ENCODE measurements around the gene TBCCD1.
A peak's percentile ranks its signal among the peaks of the same experiment; 100 is the strongest.

TBCCD1 gene, protein sequence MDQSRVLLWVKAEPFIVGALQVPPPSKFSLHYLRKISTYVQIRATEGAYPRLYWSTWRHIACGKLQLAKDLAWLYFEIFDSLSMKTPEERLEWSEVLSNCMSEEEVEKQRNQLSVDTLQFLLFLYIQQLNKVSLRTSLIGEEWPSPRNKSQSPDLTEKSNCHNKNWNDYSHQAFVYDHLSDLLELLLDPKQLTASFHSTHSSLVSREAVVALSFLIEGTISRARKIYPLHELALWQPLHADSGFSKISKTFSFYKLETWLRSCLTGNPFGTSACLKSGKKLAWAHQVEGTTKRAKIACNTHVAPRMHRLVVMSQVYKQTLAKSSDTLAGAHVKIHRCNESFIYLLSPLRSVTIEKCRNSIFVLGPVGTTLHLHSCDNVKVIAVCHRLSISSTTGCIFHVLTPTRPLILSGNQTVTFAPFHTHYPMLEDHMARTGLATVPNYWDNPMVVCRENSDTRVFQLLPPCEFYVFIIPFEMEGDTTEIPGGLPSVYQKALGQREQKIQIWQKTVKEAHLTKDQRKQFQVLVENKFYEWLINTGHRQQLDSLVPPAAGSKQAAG

DNA sequence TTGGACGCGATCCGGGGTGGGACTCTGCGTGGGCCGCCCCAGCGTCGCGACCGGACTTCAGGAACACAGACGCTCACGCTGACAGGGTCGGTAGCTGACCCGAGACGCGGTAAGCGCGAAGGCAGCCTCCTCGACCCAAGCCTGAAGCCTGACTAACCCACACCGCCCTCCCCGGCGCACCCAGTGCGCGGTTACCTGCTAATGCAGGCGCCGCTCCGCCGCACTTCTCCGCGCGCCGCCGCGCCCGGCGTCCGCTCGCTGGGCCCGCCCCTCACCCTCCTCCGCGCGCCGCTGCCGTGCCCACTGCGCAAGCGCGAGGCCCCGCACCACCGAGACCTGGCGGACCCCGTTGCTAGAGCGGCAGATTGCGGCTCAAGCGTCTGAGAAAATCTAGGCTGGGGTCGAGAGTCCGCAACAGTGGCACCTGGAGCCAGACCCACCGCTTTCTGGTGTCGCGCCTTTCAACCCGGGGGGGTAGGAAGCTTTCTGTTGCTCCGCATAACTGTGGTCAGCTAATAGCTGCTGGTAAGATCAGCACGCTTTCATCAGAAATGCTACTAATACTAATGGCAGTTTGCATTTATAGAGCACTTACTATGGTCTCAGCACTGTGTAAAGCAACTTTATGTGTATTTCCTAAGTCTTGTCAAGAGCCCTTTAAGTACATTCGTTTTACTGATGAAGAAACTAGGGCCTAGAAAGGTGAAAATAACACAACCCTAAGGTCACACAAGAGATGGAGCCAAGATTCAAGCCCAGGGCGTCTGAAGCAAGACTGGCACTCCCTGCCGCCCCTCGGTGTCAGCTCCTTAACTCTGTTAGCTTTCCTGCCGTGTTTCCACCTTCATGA lies at the start of gene TBCCD1:
Gene TBCCD1 (minus strand): TSS at position 268 of the 850 bp plus-strand sequence. CDS start 3,010 bp downstream, outside the sequence.
- DNase-seq, result peak; percentile 95

DNA sequence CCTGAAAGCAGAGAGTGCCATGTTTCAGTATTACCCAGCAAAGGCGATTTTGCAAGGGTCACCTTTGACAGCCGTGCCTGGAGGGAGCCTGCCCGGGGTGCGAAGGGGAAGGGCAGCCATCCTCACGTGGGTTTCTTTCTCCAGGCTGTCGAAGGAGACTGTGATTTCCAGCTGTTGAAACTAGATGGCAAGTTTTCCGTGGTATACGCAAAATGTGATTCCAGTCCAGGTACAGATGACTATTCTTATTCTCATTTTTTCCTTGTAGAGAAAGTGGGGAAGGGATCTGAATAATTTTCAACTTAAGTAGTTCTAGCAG lies 49.1 kb upstream of the TBCCD1 start:
- no peak for DNase-seq

DNA sequence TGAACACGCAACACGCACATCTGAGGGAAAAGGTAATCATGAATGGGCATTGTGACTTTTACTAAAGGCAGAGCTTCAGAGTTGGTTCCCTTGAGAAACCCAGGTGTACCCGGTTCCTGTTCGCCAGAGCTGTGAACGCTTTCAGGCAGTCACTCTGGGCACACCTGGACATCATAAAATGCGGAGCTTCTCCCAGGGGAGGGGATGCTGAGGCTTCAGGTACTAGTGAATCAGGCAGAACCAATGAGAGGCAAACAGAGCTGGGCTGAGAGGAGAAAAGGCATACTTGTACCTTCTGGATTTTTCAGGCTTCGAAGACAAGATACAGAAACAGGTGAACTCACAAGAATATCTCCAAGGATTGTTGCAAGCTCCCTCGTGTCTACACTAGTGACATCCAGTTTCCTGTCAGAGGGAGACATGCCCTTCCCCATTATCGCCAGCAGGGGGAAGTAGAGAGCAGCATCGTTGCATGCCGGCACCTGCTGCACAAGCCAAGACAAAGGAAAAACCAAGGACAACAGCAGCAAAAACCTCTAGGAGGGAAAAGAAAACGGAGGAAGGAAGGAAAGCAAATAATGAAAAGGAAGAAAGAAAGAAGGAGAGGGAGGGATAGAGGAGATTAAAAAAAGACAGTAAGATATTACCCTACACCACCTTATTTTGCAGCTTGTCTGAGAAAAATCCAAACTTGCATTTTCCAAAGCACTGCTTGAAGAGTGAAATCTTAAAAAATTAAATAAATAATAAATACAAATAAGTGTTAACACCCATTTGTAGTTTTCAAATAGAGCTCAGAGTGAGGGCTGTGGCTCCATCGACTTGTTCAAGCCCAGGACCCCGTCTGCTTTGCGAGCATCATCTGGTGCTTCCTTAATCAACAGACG lies 47.7 kb upstream of the TBCCD1 start:
- DNase-seq, result peak; percentile 73

DNA sequence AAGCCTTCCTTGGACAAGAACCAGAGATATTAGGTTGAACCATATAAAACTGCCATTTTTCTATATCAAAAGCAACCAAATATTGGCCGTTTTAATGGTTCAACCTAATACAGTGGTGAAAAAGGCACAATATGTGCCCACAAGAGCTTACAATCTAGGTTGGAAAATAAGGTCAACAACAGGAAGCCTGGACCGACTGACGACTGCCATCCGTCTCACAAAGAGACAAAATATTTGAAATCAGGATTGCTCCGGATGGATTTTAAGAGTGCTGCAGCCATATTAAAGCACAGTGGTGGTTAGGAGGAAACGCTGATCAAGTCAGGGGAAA lies 47.1 kb upstream of the TBCCD1 start:
- DNase-seq, result no peak

DNA sequence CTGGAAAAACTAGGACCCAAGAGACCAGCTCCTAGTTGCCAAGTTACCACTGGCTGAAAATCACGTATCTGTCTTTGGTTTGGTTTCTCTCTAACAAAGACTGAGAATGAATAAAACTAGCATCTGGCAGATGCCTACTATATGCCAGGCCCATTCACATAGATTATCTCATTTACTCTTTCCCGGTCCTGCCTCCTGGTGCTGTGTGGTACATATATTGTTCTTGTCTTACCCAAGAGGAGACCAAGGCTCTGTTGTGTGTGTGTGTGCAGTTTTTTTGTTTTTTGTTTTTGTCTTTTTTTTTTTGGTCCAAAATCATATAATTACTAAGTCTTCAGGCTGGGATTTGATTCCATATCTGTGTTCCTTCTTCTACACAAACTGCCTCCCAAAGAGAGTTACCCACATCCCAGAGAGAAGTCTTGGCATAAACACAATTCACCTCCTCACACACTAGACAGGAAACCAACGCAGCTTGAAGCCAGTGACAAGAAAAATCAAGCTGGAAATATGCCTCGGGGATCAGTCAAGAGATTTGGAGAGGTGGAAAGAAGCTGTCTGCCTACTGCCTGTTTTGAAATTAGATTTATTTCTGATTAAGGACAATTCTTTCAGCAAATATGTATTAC lies 46.6 kb upstream of the TBCCD1 start:
- no peak for DNase-seq

DNA sequence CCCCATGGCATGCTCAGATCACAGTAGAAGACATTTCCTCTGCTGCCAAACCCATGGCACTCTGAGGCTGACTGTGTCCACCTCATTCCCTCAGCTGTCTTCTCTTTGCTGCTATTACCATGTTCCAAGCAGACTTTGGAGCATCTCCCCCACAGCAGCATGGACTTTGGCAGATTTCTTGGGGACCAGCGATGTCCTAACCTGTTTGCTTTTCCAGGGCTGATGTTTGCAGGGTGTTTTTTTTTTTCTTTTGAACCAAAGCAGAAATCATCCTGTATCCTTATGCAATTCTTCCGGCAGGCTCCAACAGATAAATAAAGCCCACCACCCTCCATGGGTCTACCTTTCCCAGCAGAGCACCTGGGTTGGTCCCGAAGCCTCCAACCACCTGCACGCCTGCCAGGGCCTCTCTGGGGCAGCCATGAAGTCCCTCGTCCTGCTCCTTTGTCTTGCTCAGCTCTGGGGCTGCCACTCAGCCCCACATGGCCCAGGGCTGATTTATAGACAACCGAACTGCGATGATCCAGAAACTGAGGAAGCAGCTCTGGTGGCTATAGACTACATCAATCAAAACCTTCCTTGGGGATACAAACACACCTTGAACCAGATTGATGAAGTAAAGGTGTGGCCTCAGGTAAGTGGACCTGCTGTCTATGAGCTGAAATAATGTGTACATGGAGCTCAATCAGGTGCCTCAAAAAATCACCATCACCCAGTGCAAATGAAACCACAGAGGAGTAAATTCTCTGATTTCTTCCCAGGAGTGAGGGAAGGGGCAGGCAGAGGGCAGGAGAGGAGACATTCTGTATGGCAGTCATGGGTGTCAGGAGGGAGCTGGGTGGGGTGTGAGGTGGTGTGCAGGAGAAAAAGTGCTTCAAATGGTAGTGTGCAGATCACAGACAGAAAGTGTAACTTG lies 45.8 kb upstream of the TBCCD1 start, which contains the start of gene AHSG:
Gene AHSG (plus strand): TSS at position 340 of the 916 bp plus-strand sequence. CDS start 82 bp downstream, at position 422.
- DNase-seq, result no peak

DNA sequence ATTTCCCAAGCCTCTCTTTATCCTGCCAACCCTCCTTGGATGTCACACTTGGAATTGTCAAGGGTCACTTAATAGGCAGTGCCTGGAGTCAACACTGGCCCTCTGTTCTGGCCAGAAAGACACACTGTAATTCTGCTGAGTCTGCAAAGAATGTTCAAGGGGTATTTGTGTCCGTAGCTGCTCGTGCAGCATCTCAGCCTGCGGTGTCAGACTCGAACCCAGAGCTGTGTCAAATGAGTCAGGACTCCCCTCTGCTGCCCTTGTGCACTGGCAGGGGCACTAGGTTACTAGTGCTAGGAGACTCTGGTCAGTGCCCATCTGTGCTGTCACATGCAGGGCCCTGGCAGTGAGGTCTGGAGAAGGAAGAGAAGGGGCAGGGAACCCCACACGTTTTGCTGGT lies 44.9 kb upstream of the TBCCD1 start:
- DNase-seq, result no peak

DNA sequence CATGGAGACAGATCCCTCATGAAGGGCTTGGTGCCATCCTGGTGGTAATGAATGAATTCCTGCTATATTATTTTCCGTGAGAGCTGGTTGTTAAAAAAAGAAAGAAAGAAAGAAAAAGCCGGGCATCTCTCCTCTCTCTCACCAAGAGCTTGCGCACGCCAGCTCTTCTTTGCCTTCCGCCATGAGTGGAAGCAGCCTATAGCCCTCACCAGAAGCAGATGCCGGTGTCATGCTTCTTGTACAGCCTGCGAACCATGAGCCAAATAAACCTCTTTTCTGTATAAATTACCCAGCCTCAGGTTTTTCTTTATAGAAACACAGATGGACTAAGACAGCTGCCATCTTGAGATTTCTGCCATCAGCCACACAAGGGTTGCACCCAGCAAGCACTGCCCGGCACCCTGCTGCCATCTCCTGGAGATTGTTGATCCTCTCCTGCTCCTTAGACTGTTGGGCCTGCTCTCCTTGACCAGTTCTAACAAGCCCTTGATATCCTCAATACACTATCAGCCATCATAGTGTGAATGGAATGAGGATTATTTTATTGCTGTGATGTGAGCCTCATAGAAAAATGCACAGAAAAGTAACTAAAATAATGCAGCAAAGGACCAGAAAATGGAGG lies 42.2 kb upstream of the TBCCD1 start:
- no peak for DNase-seq

DNA sequence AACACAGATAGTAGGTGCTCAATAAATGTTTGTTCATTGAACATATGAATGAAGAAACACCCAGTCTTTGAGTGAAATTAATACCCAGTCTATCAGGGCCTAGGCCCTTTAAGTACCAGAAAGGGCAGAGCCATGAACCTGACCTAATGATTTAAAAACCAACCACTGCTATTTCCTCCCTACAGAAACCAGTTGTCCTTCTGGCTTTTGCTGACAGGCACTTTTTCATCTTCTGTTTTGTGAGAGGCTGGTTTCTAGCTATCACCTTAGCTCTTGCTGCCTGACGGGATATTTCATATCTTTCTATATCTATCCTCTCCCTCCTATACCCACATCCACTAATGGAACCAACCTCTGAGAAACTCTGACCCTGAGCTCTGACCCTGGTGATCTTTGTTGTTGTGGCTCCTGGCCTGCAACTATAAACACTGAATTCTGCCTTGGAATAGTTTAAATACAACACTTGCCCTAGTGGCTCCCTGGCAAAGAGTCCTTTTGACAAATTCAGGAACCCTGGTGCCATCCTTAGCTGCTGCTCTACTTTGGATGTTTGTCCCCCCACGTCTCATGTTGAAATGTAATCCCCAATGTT lies 41.6 kb upstream of the TBCCD1 start:
- DNase-seq, result no peak

DNA sequence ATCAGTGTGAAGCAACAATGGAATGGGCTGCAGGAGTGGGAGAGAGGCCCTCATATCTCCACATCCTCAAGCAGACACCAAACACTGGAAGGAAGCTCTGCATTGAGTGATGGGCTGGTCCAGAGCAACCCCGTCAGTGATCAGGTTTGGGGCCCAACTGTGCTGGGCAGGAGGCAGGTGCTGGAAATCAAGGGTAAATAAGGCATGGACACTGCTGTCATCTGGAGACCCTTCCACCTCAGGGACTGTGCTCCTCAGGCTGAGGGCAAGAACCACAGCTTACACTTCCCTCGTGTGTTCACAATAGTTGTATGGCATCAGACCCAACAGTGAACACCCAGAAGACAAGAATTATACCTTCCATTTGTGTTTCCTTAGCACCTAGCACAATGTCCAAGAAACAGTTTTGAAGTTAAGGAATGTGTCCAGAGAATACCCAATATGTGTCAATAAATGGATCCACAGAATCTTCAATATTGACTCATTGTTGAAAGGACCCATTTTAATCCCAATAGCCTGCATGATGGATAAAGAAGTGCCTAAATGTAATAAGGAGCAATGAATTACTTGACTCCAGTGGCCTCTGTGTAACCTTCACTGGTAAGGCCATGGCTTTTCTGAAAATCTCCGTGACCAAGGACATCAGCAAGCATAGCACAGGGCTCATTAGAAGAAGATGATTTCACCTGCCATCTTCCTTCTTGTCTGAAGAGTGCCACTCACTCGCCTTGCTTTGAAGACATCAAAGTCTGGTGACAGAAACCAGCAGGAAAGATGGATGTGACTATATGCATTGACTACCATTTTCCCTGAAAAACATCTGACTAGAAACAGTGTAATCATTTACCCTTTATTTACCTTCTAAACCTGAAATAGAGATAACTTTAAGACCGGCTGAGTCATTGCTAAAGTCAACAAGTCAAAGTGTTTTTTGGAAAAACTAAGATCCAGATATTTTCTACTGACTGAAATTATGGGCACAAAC lies 38.7 kb upstream of the TBCCD1 start:
- no peak for DNase-seq

DNA sequence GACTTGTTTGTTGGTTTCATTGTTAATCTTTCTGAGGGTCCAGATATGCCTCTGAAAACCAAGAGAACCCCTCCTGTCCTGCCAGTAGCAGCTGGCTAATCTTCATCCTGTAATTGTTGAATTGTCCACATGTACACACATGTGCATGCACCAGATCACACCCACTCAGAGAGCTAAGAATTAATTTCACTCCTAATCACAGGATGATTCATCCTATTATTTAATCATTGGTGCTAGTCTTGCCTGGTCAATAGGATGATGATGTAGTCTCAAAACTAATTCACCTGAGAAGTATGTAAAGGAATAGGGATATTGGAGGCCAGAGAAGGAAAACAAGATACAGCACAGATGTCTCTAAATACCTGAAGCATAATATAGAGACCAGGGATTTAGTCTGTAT lies 37.9 kb upstream of the TBCCD1 start:
- no peak for DNase-seq

DNA sequence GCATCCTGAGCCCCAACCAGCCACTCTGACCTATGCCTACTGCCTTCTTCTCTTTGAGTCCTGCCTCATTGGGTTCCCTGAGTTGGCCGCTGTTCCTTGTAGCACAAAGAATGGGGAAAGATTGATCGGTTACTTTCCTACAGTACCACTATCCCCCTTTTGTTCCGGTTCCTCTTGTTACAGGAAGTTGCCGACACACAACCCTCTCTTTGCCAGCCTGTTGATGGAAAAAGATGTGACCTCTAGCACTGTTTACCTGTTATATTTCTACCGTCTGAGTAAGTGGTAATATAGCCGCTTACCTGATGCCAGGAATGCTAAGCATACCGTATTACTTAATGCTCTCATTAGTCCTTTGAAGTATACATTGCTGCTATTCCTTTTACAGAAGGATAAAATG lies 36.0 kb upstream of the TBCCD1 start:
- DNase-seq, result no peak

DNA sequence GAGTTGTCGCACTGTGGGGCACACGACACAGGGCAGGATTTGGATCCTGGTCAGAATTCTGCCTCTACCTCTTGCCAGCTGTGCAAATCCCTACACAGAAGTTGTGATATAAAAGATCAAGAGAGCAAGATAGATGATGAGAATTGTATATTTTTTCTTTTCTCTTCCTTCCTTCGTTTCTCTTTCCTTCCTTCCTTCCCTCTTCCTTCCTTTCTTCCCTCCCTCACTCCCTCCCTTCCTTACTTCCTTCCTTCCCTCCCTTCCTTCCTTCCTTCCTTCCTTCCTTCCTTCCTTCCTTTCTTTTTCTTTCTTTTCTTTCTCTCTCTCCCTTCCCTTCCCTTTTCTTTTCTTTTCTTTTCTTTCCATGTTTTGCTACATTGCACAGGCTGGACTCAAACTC lies 33.8 kb upstream of the TBCCD1 start:
- DNase-seq, result no peak

DNA sequence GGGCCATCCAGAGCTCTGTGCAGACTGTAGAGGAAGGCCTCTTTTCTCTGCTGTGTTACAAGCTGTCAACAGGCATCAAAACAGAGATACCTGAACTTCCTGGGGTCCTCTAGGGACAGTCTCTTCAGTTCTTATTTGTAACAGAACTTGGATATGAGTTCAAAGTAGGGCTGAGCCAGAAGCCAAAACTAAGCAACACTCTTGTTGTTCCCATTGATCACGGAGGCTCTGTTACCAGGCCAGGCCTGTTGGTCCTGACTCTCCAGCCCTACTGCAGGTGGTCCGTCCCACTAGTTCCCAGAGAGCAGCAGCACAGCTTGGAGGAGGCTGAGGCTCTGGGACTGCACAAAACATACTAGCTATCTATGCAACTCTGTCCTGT lies 32.6 kb upstream of the TBCCD1 start:
- DNase-seq, result no peak

DNA sequence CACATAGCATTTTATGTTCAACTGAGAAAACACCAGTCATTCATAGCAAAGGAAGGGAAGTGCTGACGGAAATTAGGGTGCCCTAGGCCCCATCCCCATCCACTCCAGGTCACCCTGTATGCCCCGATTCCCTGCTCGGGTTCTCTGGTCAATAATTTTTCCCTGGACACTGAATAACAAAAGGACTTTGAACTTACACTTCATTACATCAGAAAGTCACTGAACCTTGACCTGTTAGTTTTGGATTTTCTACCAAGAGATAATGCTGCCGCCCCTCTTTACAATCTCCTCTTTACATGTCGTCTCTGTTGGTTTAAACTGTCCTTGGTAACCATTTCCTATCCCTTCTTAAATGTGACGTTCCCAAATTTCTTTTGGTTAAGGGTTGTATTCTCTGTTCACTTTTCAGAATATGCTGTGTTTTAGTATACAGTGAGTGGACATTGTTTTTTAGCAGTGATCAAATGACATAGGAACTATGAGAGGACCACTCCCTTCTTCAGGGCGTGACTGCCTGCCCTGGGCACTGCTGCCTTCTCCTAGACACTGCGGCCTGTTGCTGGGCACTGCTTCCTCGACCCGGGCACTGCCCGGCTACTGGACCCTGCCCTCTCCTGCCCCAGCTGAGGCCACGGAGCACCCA lies 32.1 kb upstream of the TBCCD1 start:
- no peak for DNase-seq

DNA sequence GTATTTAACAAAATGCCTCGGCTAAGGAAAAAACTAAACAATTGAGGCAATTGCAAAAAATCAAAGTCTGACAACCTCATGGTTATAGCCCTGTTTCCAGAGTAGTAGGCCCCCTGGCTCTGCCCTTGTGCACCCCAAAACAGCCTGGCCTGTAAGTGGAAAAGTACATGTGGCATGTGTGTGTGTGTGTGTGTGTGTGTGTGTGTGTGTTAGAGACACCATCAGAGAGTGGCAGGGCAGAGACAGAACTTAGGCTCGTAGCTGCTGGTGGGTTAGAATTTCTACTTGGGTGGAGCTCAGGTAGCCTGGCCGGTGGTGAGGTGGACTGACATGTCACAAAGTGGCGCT lies 31.6 kb upstream of the TBCCD1 start:
- no peak for DNase-seq

DNA sequence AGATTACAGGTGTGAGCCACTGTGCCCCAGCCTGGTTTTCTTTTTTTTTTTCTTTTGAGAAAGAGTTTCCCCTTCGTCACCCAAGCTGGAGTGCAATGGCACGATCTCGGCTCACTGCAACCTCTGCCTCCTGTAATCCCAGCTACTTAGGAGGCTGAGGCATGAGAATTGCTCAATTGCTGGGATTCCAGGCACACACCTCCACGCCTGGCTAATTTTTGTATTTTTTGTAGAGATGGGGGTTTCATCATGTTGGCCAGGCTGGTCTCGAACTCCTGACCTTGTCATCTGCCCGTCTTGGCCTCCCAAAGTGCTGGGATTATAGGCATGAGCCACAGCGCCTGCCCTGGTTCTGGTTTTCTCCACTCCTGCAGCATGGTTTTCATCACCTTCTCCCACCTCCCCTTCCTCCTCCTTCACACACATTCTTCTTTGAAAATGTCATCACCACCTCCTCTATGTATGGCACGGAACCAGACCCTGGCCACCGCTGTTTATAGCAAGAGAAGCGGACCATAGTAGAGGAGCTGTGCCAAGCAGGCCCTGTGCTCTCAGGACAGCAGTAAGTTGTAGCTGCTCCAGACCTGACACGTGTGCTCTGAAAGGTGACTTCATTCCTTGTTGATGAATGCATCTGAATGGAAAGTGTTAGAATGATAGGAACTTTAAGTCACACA lies 31.1 kb upstream of the TBCCD1 start:
- no peak for DNase-seq

All from CD4-positive, alpha-beta T cell treated with Interleukin-4 for 4 hours (primary cell).